Measurements from ENCODE around the gene WDR27. TPM values are rescaled to one million over a fixed set of nuclear protein-coding genes. Genes with fewer than 3 reads are reported as not detected.

WDR27 gene
- total and polyA plus RNA-seq, 4 donors, result 4.5 to 58.7 (median 40.4) TPM

- no peak overlapping the region for H3K27ac ChIP-seq (ENCODE audit: low read depth in 1 of 2, low read length in 2 of 2)
- H3K9me3 ChIP-seq (ENCODE audit: control insufficient read depth, low read length), result no peaks in the 10 kb centered on the region
- ATAC-seq (ENCODE audit: low FRiP score) (no peak), DNase-seq (no peak)
- intact Hi-C loops (cut with DNase I), result no loop called here
- H3K4me1 ChIP-seq (ENCODE audit: control insufficient read depth in 1 of 2, insufficient read depth in 2 of 2, low read length in 2 of 2), result no peaks in the 10 kb centered on the region
- H3K27me3 ChIP-seq (ENCODE audit: control insufficient read depth in 1 of 2, insufficient read depth in 2 of 2, low read length in 1 of 2), result no peaks in the 10 kb centered on the region
- 87 to 91% methylated on average over 12 of the region's 12 CpGs for WGBS, 2 donors
- no peaks in the 10 kb centered on the region for H3K36me3 ChIP-seq (ENCODE audit: control insufficient read depth in 1 of 2, insufficient read depth in 2 of 2, low read length in 1 of 2)
- H3K4me3 ChIP-seq (ENCODE audit: low read length in 2 of 2), result no peak overlapping the region
These were observed 130.5 kb downstream of the WDR27 start for GRCh38 chr6:169571123-169571962.

- intact Hi-C loops (cut with DNase I), result no loop called here
- 85 to 90% methylated on average over 8 of the region's 8 CpGs for WGBS, 2 donors
These were observed 133.3 kb downstream of the WDR27 start for GRCh38 chr6:169568314-169569087.

GRCh38 chr6:169567819-169568218 is 134.0 kb downstream of the WDR27 start:
- Histone ChIP-seq H3K4me1 (ENCODE audit: control insufficient read depth in 1 of 2, insufficient read depth in 2 of 2, low read length in 2 of 2) (no peaks in the 10 kb centered on the region), H3K27ac (ENCODE audit: low read depth in 1 of 2, low read length in 2 of 2) (no peak overlapping the region), H3K4me3 (ENCODE audit: low read length in 2 of 2) (no peak overlapping the region), H3K9me3 (ENCODE audit: control insufficient read depth, low read length) (no peaks in the 10 kb centered on the region), H3K27me3 (ENCODE audit: control insufficient read depth in 1 of 2, insufficient read depth in 2 of 2, low read length in 1 of 2) (no peaks in the 10 kb centered on the region), H3K36me3 (ENCODE audit: control insufficient read depth in 1 of 2, insufficient read depth in 2 of 2, low read length in 1 of 2) (no peaks in the 10 kb centered on the region)
- intact Hi-C loops (cut with DNase I), result no loop called here
- DNase-seq, result no peak
- no peak for ATAC-seq (ENCODE audit: low FRiP score)
- 90 to 93% methylated on average over 11 of the region's 11 CpGs for WGBS, 2 donors

More at GRCh38 chr6:169568314-169569087, 133.3 kb downstream of the WDR27 start:
- H3K36me3 ChIP-seq (ENCODE audit: control insufficient read depth in 1 of 2, insufficient read depth in 2 of 2, low read length in 1 of 2), result no peaks in the 10 kb centered on the region
- no peaks in the 10 kb centered on the region for H3K27me3 ChIP-seq (ENCODE audit: control insufficient read depth in 1 of 2, insufficient read depth in 2 of 2, low read length in 1 of 2)
- no peaks in the 10 kb centered on the region for H3K9me3 ChIP-seq (ENCODE audit: control insufficient read depth, low read length)
- no peaks in the 10 kb centered on the region for H3K4me1 ChIP-seq (ENCODE audit: control insufficient read depth in 1 of 2, insufficient read depth in 2 of 2, low read length in 2 of 2)
- ATAC-seq (ENCODE audit: low FRiP score) (no peak), DNase-seq (no peak)
- H3K27ac ChIP-seq (ENCODE audit: low read depth in 1 of 2, low read length in 2 of 2), result no peak overlapping the region
- H3K4me3 ChIP-seq (ENCODE audit: low read length in 2 of 2), result no peak overlapping the region

GRCh38 chr6:169566961-169567750 is 134.7 kb downstream of the WDR27 start:
- Histone ChIP-seq H3K36me3 (ENCODE audit: control insufficient read depth in 1 of 2, insufficient read depth in 2 of 2, low read length in 1 of 2) (no peaks in the 10 kb centered on the region), H3K4me3 (ENCODE audit: low read length in 2 of 2) (no peak overlapping the region), H3K27me3 (ENCODE audit: control insufficient read depth in 1 of 2, insufficient read depth in 2 of 2, low read length in 1 of 2) (no peaks in the 10 kb centered on the region), H3K27ac (ENCODE audit: low read depth in 1 of 2, low read length in 2 of 2) (no peak overlapping the region), H3K9me3 (ENCODE audit: control insufficient read depth, low read length) (no peaks in the 10 kb centered on the region), H3K4me1 (ENCODE audit: control insufficient read depth in 1 of 2, insufficient read depth in 2 of 2, low read length in 2 of 2) (no peaks in the 10 kb centered on the region)
- 96% methylated on average over 19 of the region's 19 CpGs for WGBS, 2 donors
- intact Hi-C loops (cut with DNase I), result no loop called here
- no peak for DNase-seq
- no peak for ATAC-seq (ENCODE audit: low FRiP score)

GRCh38 chr6:169566319-169566718 is 135.5 kb downstream of the WDR27 start:
- no peak for DNase-seq
- WGBS, 2 donors, result 79 to 90% methylated on average over 11 of the region's 11 CpGs
- Histone ChIP-seq H3K27me3 (ENCODE audit: control insufficient read depth in 1 of 2, insufficient read depth in 2 of 2, low read length in 1 of 2) (no peaks in the 10 kb centered on the region), H3K4me3 (ENCODE audit: low read length in 2 of 2) (no peak overlapping the region), H3K27ac (ENCODE audit: low read depth in 1 of 2, low read length in 2 of 2) (no peak overlapping the region), H3K9me3 (ENCODE audit: control insufficient read depth, low read length) (no peaks in the 10 kb centered on the region), H3K4me1 (ENCODE audit: control insufficient read depth in 1 of 2, insufficient read depth in 2 of 2, low read length in 2 of 2) (no peaks in the 10 kb centered on the region), H3K36me3 (ENCODE audit: control insufficient read depth in 1 of 2, insufficient read depth in 2 of 2, low read length in 1 of 2) (no peaks in the 10 kb centered on the region)
- intact Hi-C loops (cut with DNase I), result no loop called here
- ATAC-seq (ENCODE audit: low FRiP score), result no peak

- DNase-seq (no peak), ATAC-seq (ENCODE audit: low FRiP score) (no peak)
- 90 to 96% methylated on average over 33 of the region's 33 CpGs for WGBS, 2 donors
- H3K36me3 ChIP-seq (ENCODE audit: control insufficient read depth in 1 of 2, insufficient read depth in 2 of 2, low read length in 1 of 2), result no peaks in the 10 kb centered on the region
- intact Hi-C loops (cut with DNase I), result no loop called here
- no peaks in the 10 kb centered on the region for H3K4me1 ChIP-seq (ENCODE audit: control insufficient read depth in 1 of 2, insufficient read depth in 2 of 2, low read length in 2 of 2)
- H3K9me3 ChIP-seq (ENCODE audit: control insufficient read depth, low read length), result no peaks in the 10 kb centered on the region
- no peak overlapping the region for H3K27ac ChIP-seq (ENCODE audit: low read depth in 1 of 2, low read length in 2 of 2)
- no peak overlapping the region for H3K4me3 ChIP-seq (ENCODE audit: low read length in 2 of 2)
- H3K27me3 ChIP-seq (ENCODE audit: control insufficient read depth in 1 of 2, insufficient read depth in 2 of 2, low read length in 1 of 2), result no peaks in the 10 kb centered on the region
These were observed 137.2 kb downstream of the WDR27 start for GRCh38 chr6:169564453-169565240.

GRCh38 chr6:169561665-169562064 is 140.2 kb downstream of the WDR27 start:
- Histone ChIP-seq H3K27ac (ENCODE audit: low read depth in 1 of 2, low read length in 2 of 2) (no peak overlapping the region), H3K4me3 (ENCODE audit: low read length in 2 of 2) (no peak overlapping the region), H3K36me3 (ENCODE audit: control insufficient read depth in 1 of 2, insufficient read depth in 2 of 2, low read length in 1 of 2) (no peaks in the 10 kb centered on the region), H3K27me3 (ENCODE audit: control insufficient read depth in 1 of 2, insufficient read depth in 2 of 2, low read length in 1 of 2) (no peaks in the 10 kb centered on the region), H3K9me3 (ENCODE audit: control insufficient read depth, low read length) (no peaks in the 10 kb centered on the region), H3K4me1 (ENCODE audit: control insufficient read depth in 1 of 2, insufficient read depth in 2 of 2, low read length in 2 of 2) (no peaks in the 10 kb centered on the region)
- ATAC-seq (ENCODE audit: low FRiP score), result no peak
- intact Hi-C loops (cut with DNase I), result no loop called here
- WGBS, 2 donors, result 98 to 100% methylated on average over 1 of the region's 1 CpG
- DNase-seq, result no peak

- no peaks in the 10 kb centered on the region for H3K36me3 ChIP-seq (ENCODE audit: control insufficient read depth in 1 of 2, insufficient read depth in 2 of 2, low read length in 1 of 2)
- no peak for ATAC-seq (ENCODE audit: low FRiP score)
These were observed 142.2 kb downstream of the WDR27 start for GRCh38 chr6:169559592-169559991.

More at GRCh38 chr6:169559592-169559991, 142.2 kb downstream of the WDR27 start:
- 88 to 99% methylated on average over 10 of the region's 10 CpGs for WGBS, 2 donors
- intact Hi-C loops (cut with DNase I), result no loop called here
- Histone ChIP-seq H3K9me3 (ENCODE audit: control insufficient read depth, low read length) (no peaks in the 10 kb centered on the region), H3K4me3 (ENCODE audit: low read length in 2 of 2) (no peak overlapping the region), H3K27ac (ENCODE audit: low read depth in 1 of 2, low read length in 2 of 2) (no peak overlapping the region), H3K4me1 (ENCODE audit: control insufficient read depth in 1 of 2, insufficient read depth in 2 of 2, low read length in 2 of 2) (no peaks in the 10 kb centered on the region), H3K27me3 (ENCODE audit: control insufficient read depth in 1 of 2, insufficient read depth in 2 of 2, low read length in 1 of 2) (no peaks in the 10 kb centered on the region)
- no peak for DNase-seq
